Endometrial microvascular endothelial cells (primary cell): Measurements from ENCODE around the gene ZNF280A. TPM values are rescaled to one million over a fixed set of nuclear protein-coding genes. Genes with fewer than 3 reads are reported as not detected.
"Not testable (repeated sequence)": the region's sequence is repeated elsewhere in the genome, so short reads cannot be mapped to it uniquely, and the experiment has no call there.

Source experiments
- in situ Hi-C: cut with HindIII; loops from 2 replicates; pipeline ENCODE4 v1.10.0; 2017; ENCODE audit warnings: low sequenced_read_pairs, low pct_unique_long_range_greater_than_20kb; ENCODE audit errors: inconsistent ontology term
- total RNA-seq: library from RNA; depleted of rRNA; stranded (reverse); fragments of >200 nt; gene quantifications from one replicate; pipeline ENCODE4 v1.2.3, GENCODE V29; 2015; ENCODE audit errors: inconsistent ontology term

Gene ZNF280A
- total RNA-seq, 1 donor from 2014 or later = 0.09 TPM

- in situ Hi-C loops = no loop called here
Observed at GRCh38 chr22:22485524-22485923, 34.5 kb downstream of the ZNF280A start.

- in situ Hi-C loops = no loop called here
Observed at GRCh38 chr22:22484023-22484422, 36.0 kb downstream of the ZNF280A start.

- in situ Hi-C loops = no loop called here
Observed at GRCh38 chr22:22480940-22481339, 39.1 kb downstream of the ZNF280A start.

- in situ Hi-C loops = no loop called here
Observed at GRCh38 chr22:22479999-22480532, 40.0 kb downstream of the ZNF280A start.

GRCh38 chr22:22479116-22479515 is 41.0 kb downstream of the ZNF280A start:
- in situ Hi-C loops = no loop called here

- in situ Hi-C loops = no loop called here
Observed at GRCh38 chr22:22478470-22478869, 41.6 kb downstream of the ZNF280A start.

- in situ Hi-C loops = no loop called here
Observed at GRCh38 chr22:22474733-22475132, 45.3 kb downstream of the ZNF280A start.

- in situ Hi-C loops = not testable (repeated sequence)
Observed at GRCh38 chr22:22471104-22471503, 49.0 kb downstream of the ZNF280A start.

GRCh38 chr22:22469527-22469926 is 50.5 kb downstream of the ZNF280A start:
- in situ Hi-C loops = no loop called here

GRCh38 chr22:22468794-22469469 is 51.1 kb downstream of the ZNF280A start:
- in situ Hi-C loops = not testable (repeated sequence)

- in situ Hi-C loops = no loop called here
Observed at GRCh38 chr22:22467112-22467511, 53.0 kb downstream of the ZNF280A start.

- in situ Hi-C loops = no loop called here
Observed at GRCh38 chr22:22465782-22466181, 54.3 kb downstream of the ZNF280A start.

- in situ Hi-C loops = no loop called here
Observed at GRCh38 chr22:22465094-22465602, 54.9 kb downstream of the ZNF280A start.

GRCh38 chr22:22464541-22465054 is 55.5 kb downstream of the ZNF280A start:
- in situ Hi-C loops = no loop called here

- in situ Hi-C loops = no loop called here
Observed at GRCh38 chr22:22463855-22464540, 56.1 kb downstream of the ZNF280A start.

Other genes starting within 250 kb of the ZNF280A start
- gene ZNF280B, start 11.5 kb downstream of the ZNF280A start, total RNA-seq = 2.1 TPM
- not detected for gene PRAME, start 39.0 kb upstream of the ZNF280A start, total RNA-seq
- not detected for gene GGTLC2, start 124.3 kb upstream of the ZNF280A start, total RNA-seq